ENCODE data around the gene NOS3.

GRCh38 chr7:151057989-151058780, 67.4 kb downstream of the NOS3 start:
- TF ChIP-seq, protein P1, sequence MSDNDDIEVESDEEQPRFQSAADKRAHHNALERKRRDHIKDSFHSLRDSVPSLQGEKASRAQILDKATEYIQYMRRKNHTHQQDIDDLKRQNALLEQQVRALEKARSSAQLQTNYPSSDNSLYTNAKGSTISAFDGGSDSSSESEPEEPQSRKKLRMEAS (IDR thresholded peaks at IDR 0.05; ENCODE audit: insufficient read depth, insufficient read length), result peak; percentile 6
- TF ChIP-seq CTCF (IDR thresholded peaks at IDR 0.05; ENCODE audit: extremely low read depth in 1 of 2, insufficient read depth in 1 of 2, low read depth in 1 of 2, low read length in 2 of 2) (no peak), FOS (IDR thresholded peaks at IDR 0.05; ENCODE audit: borderline replicate concordance, insufficient read depth, low read length) (no peak), POLR2A (IDR thresholded peaks at IDR 0.05; ENCODE audit: low read depth, low read length) (peak; percentile 52), EZH2 (IDR thresholded peaks at IDR 0.05; ENCODE audit: borderline replicate concordance, low read depth, low read length, severe bottlenecking) (no peak)
